HG02798 (cell line): ENCODE results near the gene DPH1.

Experiments
- ATAC-seq: cut with Tn5 transposase; IDR thresholded peaks from one replicate; pipeline ENCODE4 v1.9.1; 2021; ENCODE audit warnings: mild to moderate bottlenecking; ENCODE audit not compliant: unreplicated experiment, poor library complexity

Gene DPH1

GRCh38 chr17:2074919-2075318, 45.0 kb downstream of the DPH1 start:
- ATAC-seq = no peak

DNA sequence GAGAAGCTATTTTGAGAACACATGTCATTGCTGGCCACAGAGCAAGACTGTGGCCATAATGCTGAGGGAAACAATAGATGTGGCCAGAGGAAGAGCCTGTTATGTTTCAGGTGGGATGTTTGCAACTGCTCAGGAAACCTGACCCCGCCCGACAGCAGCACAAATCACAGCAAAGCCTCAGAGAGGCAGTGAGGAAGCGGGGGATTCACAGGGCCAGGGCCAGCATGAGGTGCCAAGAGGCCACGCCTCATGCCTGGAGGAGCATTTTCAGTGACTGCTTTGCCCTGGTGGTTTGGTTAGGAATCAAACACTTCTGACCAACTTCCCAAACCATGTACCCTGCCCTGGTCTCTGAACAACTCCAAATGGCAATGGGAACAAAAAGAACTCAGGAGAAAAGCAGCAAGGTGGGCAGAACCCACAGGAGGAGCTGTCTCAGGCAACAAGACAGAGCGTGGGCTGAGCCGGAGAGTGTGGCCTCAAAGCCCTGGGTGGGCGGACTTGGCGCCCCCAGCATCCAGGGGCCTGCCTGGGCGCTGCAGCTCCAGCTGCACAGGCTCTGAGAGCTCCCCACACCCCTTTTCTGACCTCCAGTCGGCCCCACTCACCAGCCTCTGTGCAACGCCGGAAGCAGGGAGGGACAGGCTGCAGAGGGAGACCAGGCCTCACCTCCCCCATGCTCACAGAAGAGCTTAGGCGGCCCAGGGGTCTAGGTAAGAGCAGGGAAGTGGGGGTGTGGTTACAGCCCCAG, 45.6 kb downstream of the DPH1 start:
- no peak for ATAC-seq

DNA sequence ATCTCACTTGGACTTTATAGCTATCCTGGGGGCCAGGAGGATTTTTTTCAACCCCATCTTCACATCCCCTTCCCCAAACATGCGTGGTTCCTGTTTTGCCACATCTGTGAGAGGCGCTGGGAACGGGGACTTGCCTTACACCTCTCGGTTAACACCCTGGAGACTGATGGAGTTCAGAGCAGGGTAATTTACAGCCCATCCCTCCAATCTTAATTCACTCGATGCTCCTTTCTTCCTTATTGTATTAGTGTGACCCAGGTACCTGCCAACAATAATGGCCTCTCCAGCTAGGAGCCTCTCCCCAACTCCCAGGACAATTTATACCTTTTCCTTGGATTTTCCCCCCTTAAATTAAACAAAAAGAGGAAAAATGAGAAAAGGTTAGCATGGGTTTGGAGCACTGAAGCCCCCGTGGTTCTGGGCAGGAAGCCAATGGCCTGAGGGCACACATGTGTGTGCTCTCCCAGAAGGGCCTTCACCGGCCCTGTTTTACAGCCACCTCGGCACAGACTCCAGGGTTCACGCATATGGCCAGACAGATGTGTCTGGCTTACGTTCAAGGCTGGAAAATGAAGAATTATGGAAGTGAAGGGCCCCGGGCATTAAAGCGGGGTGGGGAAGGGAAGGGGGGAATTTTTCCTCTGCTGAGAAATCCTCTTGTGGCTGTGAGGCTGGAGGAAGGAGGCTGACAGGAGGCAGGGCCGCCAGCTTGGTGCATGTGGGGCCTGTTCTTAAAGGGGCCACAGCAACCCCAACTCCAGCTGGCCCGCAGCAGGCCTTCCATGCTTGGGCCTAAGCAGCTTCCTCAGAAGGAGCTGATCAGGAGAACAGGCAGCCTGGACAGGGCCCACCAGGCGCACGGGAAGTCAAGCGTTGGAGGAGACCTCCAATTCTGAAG, 46.4 kb downstream of the DPH1 start:
- no peak for ATAC-seq

- ATAC-seq = no peak
These were observed 47.1 kb downstream of the DPH1 start for GRCh38 chr17:2077040-2077439.

DNA sequence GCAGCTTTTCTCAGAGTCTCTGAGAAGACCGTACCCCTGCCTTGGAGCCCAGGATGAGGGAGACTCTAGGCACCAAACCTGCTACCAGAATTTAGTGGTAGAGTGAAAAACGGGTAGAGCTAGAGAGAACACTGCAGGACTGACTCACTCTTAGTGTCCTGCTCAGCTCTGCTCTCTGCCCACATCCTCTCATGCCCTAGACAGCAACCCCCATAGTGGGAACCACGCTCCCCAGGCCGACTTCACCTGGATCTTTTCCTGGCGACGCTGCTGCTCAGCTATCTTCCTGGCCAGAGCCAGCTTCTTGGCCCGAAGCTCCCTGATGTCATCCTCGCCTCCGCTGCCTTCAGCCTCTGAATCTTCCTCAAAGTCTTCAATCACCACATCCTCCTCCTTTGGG, 51.6 kb downstream of the DPH1 start:
- ATAC-seq = no peak

- no peak for ATAC-seq
These were observed 52.2 kb downstream of the DPH1 start for GRCh38 chr17:2082003-2082781.

DNA sequence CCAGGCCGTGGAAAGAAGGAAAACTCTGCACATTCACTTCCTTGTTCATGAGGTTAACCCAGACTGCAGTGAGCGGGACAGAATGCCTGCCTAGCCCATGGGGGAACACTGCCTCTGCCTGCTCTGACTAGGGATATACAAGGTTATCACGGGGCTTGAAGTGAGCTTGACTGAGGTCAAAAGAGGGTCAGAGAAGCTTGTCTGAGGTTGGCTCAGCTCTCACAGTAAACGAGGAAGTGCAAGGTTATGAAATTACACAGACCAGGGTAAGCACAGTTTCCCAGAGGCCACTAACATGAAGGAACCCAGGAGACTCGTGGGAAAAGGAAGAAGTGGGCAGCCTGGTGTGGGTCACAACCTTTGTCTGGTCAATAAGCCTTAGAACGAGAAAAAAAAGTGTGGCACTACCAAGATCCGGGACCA, 53.7 kb downstream of the DPH1 start:
- peak; percentile 39 for ATAC-seq

DNA sequence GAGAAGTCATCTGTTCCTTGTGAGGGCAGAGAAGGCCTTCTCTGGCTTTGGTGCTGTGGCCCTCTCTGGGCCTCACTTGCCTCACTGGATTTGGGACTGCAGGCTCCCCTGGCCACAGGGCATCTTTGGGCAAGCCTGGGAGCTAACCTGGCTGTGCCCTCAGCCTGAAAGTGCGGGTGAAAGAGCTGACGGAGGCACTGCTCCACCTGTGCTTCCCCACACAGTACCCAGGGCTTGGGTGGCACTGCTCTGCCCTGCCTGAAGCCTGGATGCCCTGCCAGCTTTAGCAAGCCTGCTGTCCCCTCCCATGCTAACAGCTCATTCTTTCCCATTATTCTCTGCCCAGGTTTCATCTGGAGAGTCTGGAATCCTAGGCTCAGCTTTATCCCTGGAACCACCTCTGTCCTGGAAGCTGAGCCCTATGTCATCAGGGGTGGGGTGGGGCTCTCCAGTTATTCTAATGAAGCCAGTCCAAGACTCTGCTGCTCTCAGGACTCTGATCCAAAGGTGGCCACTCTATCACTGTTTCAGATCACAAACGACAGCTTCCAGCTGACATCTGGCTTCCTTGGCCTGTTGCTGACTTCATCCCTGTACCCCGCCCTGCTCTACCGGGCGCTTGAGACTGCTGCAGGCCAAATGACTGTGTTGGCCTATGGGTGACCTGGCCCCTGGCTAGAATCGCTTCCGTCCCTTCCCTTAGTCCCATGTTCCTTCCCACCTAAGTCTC, 54.2 kb downstream of the DPH1 start:
- ATAC-seq = no peak

DNA sequence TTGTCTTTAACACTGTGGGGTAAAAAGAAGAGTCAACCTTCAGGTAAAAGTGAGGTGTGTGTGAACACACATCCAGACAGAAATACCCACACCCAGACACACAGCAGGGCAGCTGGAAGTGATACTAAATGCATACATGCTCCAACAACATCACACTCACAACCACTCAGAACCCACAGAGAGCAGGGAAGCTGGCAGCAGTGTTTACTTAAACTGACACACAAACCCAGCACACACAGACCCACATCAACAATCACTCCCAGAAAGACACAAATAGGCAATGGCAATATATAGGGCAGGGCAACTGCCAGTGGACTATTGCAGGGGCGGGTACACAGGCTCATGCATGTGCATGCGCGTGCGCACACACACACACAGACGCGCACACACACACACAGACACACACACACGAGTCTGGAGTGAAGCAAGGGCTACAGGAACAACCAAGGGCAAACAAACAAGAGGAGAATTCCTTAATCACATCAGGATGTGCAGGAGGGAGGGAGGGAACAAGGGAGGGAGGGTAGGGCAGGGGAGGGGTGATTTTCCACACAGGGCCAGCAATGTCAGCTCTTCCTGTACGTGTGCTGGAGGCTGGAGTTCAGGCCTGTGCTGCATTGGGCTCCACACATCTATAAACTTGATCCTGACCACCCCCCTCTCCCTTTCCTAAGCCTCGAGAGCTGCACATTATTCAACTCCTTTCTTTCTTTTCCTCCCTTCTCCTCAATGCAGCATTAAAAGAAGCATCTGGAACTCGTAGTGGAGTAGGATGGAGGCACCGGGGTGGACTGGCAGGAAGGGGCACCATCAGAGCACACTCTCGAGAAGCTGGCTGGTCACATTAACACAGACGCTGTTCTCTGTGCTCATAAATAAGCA, 55.1 kb downstream of the DPH1 start:
- no peak for ATAC-seq

DNA sequence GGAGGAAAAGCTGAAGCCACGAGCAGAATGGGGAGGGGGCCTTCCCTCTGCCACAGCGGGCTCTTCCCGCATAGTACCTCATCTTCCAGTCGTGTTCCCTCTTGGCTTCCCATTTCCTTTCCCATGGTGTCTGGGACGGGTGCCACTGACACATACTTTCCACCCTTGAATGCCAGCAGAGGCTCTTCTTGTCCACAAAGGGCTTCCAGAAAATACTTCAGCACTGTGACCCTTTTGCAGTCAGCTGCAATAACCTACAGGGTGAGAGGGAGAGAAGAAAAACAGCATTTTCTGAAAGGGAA, 55.6 kb downstream of the DPH1 start:
- ATAC-seq = no peak

DNA sequence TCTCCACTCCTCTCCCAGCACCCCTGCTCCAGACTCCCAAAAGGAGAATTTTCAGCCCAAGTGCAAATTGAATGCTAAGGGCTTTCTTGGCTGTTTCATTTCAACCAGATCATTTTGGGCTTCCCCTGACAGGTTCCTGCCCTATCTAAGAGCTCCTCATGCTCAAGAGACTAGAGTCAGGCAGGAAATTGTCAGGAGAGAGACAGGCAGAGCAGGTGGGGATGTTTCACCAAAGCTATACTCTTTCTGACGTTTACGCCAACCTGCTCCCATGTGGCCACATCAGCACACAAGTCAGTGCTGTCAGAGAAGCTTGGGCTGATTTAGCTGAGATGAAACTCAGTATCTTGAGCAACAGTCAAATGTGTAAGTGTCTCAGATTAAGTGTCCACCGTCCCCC, 56.4 kb downstream of the DPH1 start:
- ATAC-seq = no peak

- ATAC-seq = peak; percentile 41
These were observed 57.8 kb downstream of the DPH1 start for GRCh38 chr17:2087597-2088211.

GRCh38 chr17:2089021-2089422, 59.1 kb downstream of the DPH1 start:
- ATAC-seq = peak; percentile 17

DNA sequence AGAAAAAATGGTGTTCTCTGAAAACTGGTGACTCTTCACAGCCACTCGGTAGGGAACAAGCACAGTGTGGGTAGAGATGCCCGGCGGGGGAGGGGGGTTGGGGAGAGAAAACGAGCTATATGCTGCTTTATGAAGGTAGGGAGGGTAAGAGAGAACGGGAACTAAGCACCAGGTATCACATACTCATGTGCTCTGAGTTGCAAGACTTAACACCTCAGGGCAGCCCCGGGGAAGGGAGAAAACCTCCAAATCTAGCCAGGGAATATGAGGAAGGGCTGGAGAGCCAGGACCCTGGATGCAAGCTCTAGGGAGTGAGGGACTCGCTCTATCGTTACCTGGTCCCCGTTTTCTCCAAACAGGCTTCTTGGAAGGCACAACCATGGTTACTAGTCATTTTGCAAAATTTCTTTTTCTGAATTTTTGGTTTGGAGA, 60.3 kb downstream of the DPH1 start:
- no peak for ATAC-seq

GRCh38 chr17:2090804-2091534, 61.0 kb downstream of the DPH1 start:
- ATAC-seq = no peak

DNA sequence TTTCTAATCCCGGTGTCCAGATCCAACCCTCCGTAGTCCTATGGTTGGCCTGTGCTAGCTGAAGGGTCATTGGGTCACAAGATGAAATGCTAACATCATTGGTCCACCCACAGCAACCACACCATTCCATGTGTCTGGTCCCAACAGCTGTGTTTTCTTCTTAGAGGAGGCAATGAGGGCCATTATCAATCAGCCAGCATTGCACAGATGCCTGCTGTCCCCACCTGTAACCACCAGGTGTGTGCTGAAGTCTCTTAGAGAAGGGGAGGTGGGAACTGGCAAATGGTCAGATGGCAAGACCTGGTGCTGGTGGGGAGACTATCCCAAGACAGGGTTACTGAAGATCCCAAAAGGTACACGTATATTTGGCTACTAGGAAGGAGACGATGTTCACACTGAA, 62.3 kb downstream of the DPH1 start:
- ATAC-seq = no peak

DNA sequence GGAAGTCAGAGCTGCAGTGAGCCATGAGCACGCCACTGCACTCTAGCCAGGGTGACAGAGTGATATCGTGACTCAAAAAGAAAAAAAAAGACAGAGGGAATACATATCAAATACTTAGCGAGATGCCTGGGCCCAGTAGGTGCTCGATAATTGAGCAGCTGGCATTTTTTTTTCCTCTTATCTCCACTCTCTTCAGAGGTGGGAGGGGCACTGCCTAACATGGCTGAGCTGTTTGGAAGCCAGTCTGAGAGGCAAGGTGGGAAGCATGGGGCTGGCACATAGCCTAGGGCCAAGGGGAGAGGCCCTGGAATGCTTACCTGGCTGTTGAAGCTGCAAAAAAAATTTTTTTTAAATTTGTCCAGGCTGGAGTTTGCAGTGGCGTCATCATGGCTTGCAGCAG, 63.4 kb downstream of the DPH1 start:
- ATAC-seq = no peak
